Measurements from ENCODE around the gene BCOR.

BCOR gene

DNA sequence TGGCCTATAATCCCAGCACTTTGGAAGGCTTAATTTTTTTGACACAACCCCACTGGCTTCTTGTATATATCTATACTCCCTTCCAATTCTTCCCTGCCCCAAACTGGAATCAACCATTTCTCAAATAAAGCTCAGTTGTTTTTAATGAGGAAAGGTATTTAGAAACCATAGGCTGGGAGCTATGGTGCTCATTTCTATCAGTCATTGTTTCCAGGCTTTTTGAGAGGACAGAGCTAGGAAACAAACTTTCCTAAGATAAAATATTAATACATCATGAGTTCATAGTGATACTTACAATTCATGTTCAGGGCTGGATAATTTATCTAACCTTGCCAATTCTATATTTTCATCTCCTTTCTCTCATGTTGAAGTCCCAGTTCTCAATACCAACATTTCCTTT lies 50.3 kb downstream of the BCOR start:
- no peak overlapping the region for H3K4me2 ChIP-seq (ENCODE audit: low read depth, low read length, poor library complexity, severe bottlenecking)

DNA sequence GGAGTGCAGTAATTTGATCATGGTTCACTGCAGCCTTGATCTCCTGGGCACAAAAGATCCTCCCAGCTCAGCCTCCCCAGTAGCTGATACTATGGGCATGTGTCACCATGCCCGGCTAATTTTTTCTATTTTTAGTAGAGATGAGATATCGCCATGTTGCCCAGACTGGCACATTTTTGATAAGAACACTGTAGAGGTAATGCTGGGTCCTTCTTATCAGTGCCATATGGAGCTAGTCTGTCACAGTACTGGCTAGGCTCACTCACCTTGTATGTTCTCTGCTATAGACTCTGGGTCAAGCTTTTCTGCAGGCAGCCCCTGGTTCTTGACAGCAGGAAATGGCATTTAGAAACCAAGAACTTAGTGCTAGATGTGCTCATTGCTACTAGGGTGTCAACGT lies 53.9 kb downstream of the BCOR start:
- no peaks in the 10 kb centered on the region for H3K9me2 ChIP-seq (replicated peaks; ENCODE audit: insufficient read depth, low read length)
- H3K27ac ChIP-seq (ENCODE audit: low read depth, low read length), result no peak overlapping the region
- H3K4me3 ChIP-seq (ENCODE audit: insufficient read depth, low read length, poor library complexity, severe bottlenecking), result no peak overlapping the region
- no peaks in the 10 kb centered on the region for H3K79me2 ChIP-seq (ENCODE audit: insufficient read depth, low read length)
- H4K20me1 ChIP-seq (ENCODE audit: low read depth, low read length), result no peaks in the 10 kb centered on the region
- H3K9ac ChIP-seq (ENCODE audit: low read length), result no peak overlapping the region
- no peaks in the 10 kb centered on the region for H3K9me3 ChIP-seq (ENCODE audit: insufficient read depth, low read length)
- TF ChIP-seq CTCF (IDR thresholded peaks at IDR 0.05; ENCODE audit: insufficient read depth, low read length, poor library complexity, severe bottlenecking) (no peak), EZH2phosphoT487 (conservative IDR thresholded peaks at IDR 0.05; ENCODE audit: low read length) (no peak)
- H3K4me2 ChIP-seq (ENCODE audit: low read depth, low read length, poor library complexity, severe bottlenecking), result no peak overlapping the region
- no peaks in the 10 kb centered on the region for H3F3A ChIP-seq (ENCODE audit: insufficient read depth)
- no peak overlapping the region for H2AFZ ChIP-seq (ENCODE audit: low read depth, low read length, severe bottlenecking)
- H3K36me3 ChIP-seq (ENCODE audit: low read length), result 0 out of 2 replicates have a peak, but pooled peaks cover 2% of the 10 kb centered on the region
- no peaks in the 10 kb centered on the region for H3K27me3 ChIP-seq (ENCODE audit: low read length)

More for the DNA sequence above, 50.3 kb downstream of the BCOR start:
- Histone ChIP-seq H4K20me1 (ENCODE audit: low read depth, low read length) (no peaks in the 10 kb centered on the region), H3K27me3 (ENCODE audit: low read length) (no peaks in the 10 kb centered on the region), H3K36me3 (ENCODE audit: low read length) (peaks cover 28% of the 10 kb centered on the region), H3K27ac (ENCODE audit: low read depth, low read length) (no peak overlapping the region), H3K79me2 (ENCODE audit: insufficient read depth, low read length) (no peaks in the 10 kb centered on the region), H3K9me2 (replicated peaks; ENCODE audit: insufficient read depth, low read length) (no peaks in the 10 kb centered on the region), H3K4me3 (ENCODE audit: insufficient read depth, low read length, poor library complexity, severe bottlenecking) (no peak overlapping the region), H2AFZ (ENCODE audit: low read depth, low read length, severe bottlenecking) (no peak overlapping the region), H3K9me3 (ENCODE audit: insufficient read depth, low read length) (peaks cover 7% of the 10 kb centered on the region; the same call in 1 of the 2 replicates), H3F3A (ENCODE audit: insufficient read depth) (no peaks in the 10 kb centered on the region), H3K9ac (ENCODE audit: low read length) (no peak overlapping the region)
- TF ChIP-seq EZH2phosphoT487 (conservative IDR thresholded peaks at IDR 0.05; ENCODE audit: low read length) (no peak), CTCF (IDR thresholded peaks at IDR 0.05; ENCODE audit: insufficient read depth, low read length, poor library complexity, severe bottlenecking) (no peak)

- Histone ChIP-seq H3K79me2 (ENCODE audit: insufficient read depth, low read length) (no peaks in the 10 kb centered on the region), H3K27ac (ENCODE audit: low read depth, low read length) (no peak overlapping the region), H3F3A (ENCODE audit: insufficient read depth) (no peaks in the 10 kb centered on the region), H3K9me2 (replicated peaks; ENCODE audit: insufficient read depth, low read length) (no peaks in the 10 kb centered on the region), H3K4me2 (ENCODE audit: low read depth, low read length, poor library complexity, severe bottlenecking) (no peak overlapping the region), H3K36me3 (ENCODE audit: low read length) (no peaks in the 10 kb centered on the region), H3K9ac (ENCODE audit: low read length) (no peak overlapping the region), H3K4me3 (ENCODE audit: insufficient read depth, low read length, poor library complexity, severe bottlenecking) (no peak overlapping the region), H2AFZ (ENCODE audit: low read depth, low read length, severe bottlenecking) (no peak overlapping the region), H3K27me3 (ENCODE audit: low read length) (no peaks in the 10 kb centered on the region), H3K9me3 (ENCODE audit: insufficient read depth, low read length) (no peaks in the 10 kb centered on the region), H4K20me1 (ENCODE audit: low read depth, low read length) (no peaks in the 10 kb centered on the region)
- no peak for TF ChIP-seq CTCF (IDR thresholded peaks at IDR 0.05; ENCODE audit: insufficient read depth, low read length, poor library complexity, severe bottlenecking)
- TF ChIP-seq EZH2phosphoT487 (conservative IDR thresholded peaks at IDR 0.05; ENCODE audit: low read length), result no peak
These were observed 55.8 kb downstream of the BCOR start for GRCh38 chrX:40041915-40042314.
